Stimulated activated CD4-positive, alpha-beta T cell treated with anti-CD3 and anti-CD28 coated beads, Interleukin-12 subunit alpha, Interleukin-12 subunit beta, amount 100 ng/mL, for 48 hours (primary cell): Measurements from ENCODE around the gene LMBR1.
A peak's percentile ranks its signal among the peaks of the same experiment; 100 is the strongest.
"Not testable (repeated sequence)": the region's sequence is repeated elsewhere in the genome, so short reads cannot be mapped to it uniquely, and the experiment has no call there.

ENCODE experiments used
- DNase-seq, 3 donors: peaks; one replicate each; pipeline ENCODE4 v3.0.0-alpha.2; 2020; ENCODE audit warnings: low read depth in 2 of 3, low spot score in 1 of 3

Gene LMBR1

GRCh38 chr7:156906200-156906649, 13.2 kb upstream of the LMBR1 start:
- no peak for DNase-seq

GRCh38 chr7:156903232-156903909, 10.4 kb upstream of the LMBR1 start:
- no peak for DNase-seq

- DNase-seq = not testable (repeated sequence)
Observed at GRCh38 chr7:156900093-156900492, 7.1 kb upstream of the LMBR1 start.

- DNase-seq = no peak
Observed at GRCh38 chr7:156898938-156899337, 6.0 kb upstream of the LMBR1 start.

GRCh38 chr7:156897673-156898072, 4.7 kb upstream of the LMBR1 start:
- no peak for DNase-seq

GRCh38 chr7:156896388-156897022, 3.5 kb upstream of the LMBR1 start:
- no peak for DNase-seq

GRCh38 chr7:156895024-156895780, 2.2 kb upstream of the LMBR1 start:
- DNase-seq = no peak

GRCh38 chr7:156892081-156892800, 742 bp downstream of the LMBR1 start:
- peak; percentile 8 to 46 (median 28) for DNase-seq

GRCh38 chr7:156889746-156890145, 3.2 kb downstream of the LMBR1 start:
- DNase-seq = no peak

- no peak for DNase-seq
Observed at GRCh38 chr7:156889089-156889488, 3.9 kb downstream of the LMBR1 start.

GRCh38 chr7:156886020-156886795, 6.8 kb downstream of the LMBR1 start:
- no peak for DNase-seq

- no peak for DNase-seq
Observed at GRCh38 chr7:156881679-156882078, 11.3 kb downstream of the LMBR1 start.

GRCh38 chr7:156875766-156876165, 17.2 kb downstream of the LMBR1 start:
- DNase-seq = no peak

GRCh38 chr7:156868363-156868762, 24.6 kb downstream of the LMBR1 start:
- DNase-seq = not testable (repeated sequence)

- no peak for DNase-seq
Observed at GRCh38 chr7:156865493-156865892, 27.5 kb downstream of the LMBR1 start.

GRCh38 chr7:156862022-156862421, 31.0 kb downstream of the LMBR1 start:
- DNase-seq = not testable (repeated sequence)

GRCh38 chr7:156861212-156861611, 31.8 kb downstream of the LMBR1 start:
- no peak for DNase-seq

GRCh38 chr7:156860099-156860498, 32.9 kb downstream of the LMBR1 start:
- DNase-seq = not testable (repeated sequence)

GRCh38 chr7:156858523-156858922, 34.5 kb downstream of the LMBR1 start:
- DNase-seq = no peak

GRCh38 chr7:156857757-156858156, 35.2 kb downstream of the LMBR1 start:
- DNase-seq = no peak

GRCh38 chr7:156854654-156855053, 38.3 kb downstream of the LMBR1 start:
- DNase-seq = no peak
